AG08396 (cell line): ENCODE results near the gene CRYBB3.
"Not testable (repeated sequence)": the region's sequence is repeated elsewhere in the genome, so short reads cannot be mapped to it uniquely, and the experiment has no call there.

Source experiments
- DNase-seq: peaks from one replicate; pipeline ENCODE4 v3.0.0; 2012; ENCODE audit warnings: low spot score, mixed read lengths

CRYBB3 gene

DNA sequence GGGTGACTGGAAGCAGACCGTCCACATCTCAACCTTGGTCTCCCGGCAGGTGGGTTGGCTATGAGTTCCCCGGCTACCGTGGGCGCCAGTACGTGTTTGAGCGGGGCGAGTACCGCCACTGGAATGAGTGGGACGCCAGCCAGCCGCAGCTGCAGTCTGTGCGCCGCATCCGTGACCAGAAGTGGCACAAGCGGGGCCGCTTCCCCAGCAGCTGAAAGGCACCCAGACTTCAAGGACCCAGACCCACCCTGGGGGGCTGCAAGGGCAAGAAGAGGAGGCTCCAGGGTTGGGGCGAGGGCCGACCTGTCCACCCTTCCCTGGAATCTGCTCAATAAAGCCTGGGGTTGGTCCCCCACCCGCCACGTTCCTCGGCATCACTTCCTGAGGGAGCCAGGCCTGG is 7.3 kb downstream of the CRYBB3 start:
- no peak for DNase-seq

DNA sequence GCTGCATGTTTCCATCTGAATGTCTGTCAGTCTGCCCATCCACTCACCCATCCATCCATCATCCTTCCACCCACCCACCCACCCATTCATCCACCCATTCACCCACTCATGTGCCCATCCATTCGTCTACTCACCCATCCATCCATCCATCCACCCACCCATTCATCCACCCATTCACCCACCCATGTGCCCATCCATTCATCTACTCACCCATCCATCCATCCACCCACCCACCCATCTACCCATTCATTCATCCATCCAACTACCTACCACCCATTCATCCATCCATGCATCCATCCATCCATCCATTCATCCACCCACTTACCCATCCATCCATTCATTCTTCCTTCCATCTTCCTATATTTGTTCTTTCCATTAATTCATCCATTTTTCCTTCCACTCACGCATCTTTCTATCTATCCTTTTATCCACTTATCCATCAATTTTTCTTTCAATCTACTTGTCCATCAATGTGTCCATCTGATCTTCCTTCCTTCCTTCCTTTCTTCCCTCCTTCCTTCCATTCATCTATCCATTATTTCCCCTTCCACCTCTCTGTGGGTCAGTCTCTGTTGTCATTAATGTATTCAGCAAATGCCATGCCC is 8.0 kb downstream of the CRYBB3 start:
- no peak for DNase-seq

DNA sequence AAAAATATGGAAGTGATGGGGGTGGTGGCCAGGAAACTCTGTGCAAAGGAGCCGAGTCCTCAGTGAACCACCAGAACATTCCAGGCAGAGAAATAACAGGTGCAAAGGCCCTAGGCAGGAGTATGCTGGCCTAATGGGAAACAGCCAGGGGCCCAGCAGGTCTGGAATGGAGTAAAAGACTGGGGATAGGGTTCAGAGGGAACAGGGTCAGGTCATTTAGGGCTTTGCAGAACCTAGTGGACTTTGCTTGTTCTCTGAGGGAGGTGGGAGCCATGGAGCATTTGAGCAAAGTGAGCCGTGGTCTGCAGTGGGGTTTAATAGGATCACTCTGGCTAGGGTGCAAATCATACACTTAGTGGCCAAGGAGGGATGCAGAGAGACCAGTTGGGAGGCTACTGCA is 8.7 kb downstream of the CRYBB3 start:
- no peak for DNase-seq

DNA sequence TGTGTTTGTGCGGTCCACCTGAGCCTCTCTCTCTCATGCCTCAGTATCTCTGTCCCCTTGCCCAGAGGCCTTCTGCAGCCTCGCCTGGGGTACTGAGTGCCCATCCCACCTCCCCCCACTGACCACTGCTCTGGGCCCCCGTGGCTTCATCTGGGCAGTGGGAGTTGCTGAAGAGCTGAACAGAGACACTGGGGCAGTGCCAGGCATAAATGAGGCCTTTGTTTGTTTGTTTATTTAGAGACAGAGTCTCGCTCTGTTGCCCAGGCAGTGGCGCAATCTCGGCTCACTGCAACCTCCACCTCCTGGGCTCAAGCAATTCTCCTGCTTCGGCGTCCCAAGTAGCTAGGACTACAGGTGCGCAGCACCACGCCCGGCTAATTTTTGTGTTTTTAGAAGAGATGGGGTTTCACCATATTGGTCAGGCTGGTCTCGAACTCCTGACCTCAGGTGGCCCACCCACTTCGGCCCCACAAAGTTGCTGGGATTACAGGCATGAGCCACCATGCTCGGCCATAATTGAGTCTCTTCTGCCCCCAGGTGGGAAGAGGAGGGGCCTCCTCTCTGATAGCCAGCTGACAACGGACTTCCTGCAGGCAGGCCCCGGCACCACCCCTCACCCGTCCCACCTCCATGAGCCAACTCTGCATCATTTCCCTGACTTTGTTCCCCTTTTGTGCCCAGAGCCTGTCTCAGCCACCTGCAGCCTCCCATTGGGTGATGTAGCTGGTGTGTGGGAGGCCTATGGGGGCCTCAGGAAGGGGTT is 9.3 kb downstream of the CRYBB3 start:
- DNase-seq: no peak

DNA sequence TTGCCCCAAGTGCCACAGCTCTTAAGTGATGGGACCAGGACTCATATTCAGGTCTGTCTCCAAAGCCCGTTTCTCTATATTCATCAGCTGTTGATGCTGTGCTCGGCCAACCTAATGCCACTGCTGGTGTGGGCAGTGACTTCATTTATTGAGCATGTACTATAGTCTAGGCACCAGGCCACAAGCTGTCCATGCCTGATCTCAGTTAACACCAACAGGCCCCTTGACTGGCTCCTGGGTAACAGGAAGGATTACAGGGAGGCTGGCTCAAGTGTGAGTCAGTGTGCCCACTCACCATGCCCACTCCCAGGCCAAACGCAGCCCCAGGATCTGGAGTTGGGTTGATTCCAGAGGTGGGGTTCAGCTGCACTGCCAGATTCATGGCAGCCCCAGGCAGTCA is 11.1 kb downstream of the CRYBB3 start:
- DNase-seq: no peak

DNA sequence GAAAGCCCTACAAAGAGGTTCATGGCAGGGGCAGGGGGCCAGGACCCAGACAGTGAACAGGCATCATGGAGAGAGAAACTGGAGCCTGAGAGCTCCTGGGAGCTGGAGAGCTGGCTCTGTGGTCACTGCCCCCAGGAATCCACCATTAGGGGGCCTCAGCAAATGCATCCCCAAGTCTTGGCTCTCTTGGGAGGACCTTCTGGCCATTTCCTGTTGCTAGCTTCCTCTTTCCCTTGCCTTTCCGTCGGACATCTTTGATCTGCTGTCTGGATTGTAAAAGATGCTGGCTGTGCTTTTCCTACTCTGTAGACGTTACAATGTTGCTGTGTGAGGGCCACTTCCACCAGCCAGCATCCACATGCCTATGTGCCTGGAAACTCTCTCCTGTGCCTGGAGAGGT is 12.7 kb downstream of the CRYBB3 start:
- DNase-seq: no peak

DNA sequence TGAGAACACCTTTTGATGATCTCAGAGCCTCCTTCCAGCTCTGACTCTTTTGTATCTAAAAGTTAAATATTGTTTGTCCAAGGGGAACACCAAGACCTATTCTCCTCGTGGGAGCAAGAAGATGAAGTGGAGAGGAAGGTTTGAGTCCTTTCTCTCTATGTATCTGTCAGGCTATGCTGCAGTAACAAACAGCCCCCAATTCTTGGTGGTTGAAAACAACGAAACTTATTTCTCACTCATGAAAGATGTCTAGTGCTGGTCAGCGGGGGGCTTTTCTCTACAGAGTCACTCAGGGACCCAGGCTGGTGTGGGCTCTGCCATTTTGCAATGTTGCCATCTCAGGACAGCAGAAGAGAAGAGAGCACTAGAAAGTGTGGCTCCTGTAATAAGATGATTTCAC is 13.6 kb downstream of the CRYBB3 start:
- no peak for DNase-seq

DNA sequence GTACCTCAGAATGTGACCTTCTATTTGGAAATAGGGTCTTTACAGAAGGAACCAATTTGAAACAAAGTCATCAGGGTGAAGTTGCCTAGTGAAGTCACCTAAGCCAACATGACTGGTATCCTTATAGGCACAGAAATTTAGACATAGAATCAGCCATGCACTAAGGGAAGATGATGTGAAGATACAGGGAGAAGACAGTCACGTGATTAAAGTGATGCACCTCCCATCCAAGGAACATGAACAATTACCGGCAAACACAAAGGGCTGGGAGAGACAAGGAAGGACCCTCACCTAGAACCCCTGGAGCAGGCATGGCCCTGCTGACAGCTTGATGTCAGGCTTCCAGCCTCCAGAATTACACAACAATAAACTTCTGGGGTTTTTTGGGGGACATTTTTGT is 16.6 kb downstream of the CRYBB3 start:
- no peak for DNase-seq

DNA sequence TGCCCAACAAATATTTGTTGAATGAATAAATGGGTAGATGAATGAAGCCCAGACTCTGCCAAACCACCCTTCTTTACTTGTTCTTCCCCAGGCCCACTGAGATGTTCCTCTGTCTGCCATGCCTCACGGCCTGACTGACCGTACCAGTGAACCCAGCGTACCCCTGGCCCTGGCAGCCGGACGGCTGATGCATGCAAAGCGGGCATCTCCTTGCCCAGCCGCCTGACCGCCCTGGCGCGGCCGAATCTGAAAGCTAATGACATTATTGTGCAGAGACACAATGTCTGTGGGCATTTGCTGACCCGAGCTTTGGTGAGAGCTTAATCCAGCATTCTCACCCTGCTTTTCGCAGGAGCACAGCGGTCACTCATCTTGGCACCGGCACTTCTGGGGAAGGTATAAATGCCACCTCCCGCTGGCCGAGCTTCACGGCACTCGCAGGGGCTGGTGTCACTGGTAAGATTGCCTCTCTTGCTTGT is 19.6 kb downstream of the CRYBB3 start, which contains the start of gene CRYBB2:
TSS of gene CRYBB2 (plus strand) at position 429 of the 479 bp plus-strand sequence. CDS start 1,791 bp downstream, outside the sequence.
- no peak for DNase-seq

DNA sequence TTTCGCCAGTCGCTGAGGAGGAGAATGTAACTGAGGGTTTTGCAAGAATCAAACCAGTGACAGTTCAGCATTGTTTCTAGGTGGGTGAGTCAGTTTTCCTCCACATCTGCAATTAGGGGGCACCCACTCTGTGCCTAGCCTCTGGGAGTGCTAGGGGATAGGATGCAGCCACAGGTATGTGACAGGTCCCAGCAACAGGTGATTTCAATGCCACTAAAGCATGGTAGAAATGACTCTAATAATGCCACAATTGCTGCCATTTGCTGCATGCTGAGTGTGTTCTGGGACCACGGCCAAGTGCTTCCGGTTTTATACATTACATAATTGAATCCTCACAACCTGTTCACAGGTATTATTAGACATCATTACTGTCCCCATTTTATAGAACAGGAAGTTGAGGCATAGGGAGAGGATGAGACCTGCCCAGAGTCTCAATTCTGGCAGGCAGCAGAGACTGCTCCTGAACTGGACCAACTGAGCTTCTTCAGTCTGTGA is 20.3 kb downstream of the CRYBB3 start:
- no peak for DNase-seq

DNA sequence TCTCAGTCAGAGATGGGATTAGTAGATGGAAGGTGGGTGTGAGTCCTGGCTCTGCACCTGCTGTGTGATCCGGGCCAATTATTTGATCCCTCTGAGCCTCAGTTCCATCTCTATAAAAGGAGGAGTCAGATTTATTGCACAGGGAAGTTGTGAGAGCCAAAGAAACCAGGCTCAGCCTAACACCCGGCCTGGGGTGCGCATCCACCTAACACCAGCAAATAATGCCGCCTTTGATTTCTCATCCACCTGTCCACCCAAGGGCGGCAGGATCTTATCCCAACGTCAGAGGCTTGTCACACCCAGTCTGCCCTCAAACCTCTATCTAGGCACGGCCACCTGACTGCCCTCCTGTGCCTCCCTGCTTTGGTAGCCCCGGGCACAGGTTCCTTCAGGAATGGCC is 22.1 kb downstream of the CRYBB3 start:
- DNase-seq: no peak

DNA sequence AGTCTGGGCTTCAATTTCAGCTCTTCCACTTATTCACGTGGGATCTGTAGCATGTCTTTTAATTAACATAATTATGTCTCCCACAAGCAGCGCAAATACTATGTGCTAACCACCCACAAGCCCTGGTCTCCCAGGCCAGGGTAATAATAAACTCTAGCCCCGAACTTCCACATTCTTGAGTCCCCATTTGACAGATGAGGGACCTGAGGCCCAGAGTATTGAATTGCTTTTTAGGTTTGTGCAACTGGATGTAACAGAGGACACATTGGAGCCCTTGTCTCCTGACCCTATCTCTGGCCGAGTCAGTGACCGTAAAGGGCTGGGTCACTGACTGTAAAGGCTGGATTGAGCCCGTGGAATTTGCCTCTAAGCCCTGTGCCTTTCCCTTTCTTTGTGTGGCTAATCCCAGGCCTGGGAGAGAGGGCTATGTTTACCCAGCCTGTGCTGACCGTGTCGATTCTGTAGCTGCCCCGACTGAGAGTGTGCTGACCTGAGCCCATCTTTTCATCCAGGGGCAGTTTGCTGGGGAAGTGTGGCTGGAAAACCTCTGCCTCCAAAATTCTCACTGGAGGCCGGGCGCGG is 23.7 kb downstream of the CRYBB3 start:
- DNase-seq: no peak

DNA sequence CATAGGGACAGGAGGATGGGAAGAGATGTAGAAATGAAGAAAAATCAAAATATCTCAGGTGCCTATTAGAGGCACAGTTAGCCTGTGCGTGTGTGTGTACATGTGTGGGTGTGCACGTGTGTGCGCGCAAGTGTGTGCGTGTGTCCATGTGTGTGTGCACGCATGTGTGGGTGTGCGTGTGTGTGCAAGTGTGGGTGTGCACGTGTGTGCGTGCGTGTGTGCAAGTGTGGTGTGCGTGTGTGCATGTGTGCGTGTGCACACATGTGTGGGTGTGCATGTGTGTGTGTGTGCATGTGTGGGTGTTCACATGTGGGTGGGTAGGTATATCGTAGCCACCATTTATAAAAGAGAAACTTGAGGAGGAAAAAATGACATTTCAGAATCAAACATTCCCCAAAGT is 29.2 kb downstream of the CRYBB3 start:
- no peak for DNase-seq

DNA sequence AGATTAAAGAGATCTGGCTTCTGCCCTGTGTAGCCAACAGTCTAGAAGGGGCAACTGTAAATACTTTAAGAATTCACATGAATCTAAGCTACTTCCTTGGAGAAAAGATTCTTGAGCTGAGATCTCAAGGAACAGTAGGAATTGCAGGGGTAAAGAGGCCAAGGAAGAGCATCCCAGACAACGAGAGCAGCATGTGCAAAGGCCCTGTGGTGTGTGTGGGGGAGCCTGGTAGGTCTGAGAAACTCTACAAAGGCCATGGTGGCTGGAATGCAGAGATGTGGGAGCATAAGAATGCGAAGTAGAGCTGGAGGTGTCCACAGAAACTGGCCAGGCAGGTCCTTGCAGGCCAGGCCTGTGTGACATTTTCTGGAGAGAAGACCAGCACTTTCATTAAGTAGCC is 31.1 kb downstream of the CRYBB3 start:
- DNase-seq: not testable (repeated sequence)

DNA sequence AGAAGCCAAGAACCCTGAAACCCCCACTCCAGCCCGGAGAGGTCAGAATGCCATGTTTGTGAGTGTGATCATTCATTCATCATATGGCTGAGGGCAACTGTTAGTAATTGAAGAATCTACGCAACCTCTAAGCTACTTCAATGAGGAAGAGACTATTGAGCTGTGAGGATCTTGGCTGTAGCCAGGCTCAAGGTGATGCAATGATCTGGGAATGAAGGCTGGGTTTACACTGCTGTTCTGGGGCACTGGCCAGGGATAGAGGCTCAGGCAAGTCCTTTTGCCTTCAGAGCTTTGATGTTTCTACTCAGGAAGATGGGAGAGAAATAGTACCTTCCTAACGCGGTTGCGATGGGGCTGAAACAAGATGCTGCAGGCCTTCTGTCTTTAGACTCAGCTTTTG is 32.6 kb downstream of the CRYBB3 start:
- peak; percentile 50 for DNase-seq

DNA sequence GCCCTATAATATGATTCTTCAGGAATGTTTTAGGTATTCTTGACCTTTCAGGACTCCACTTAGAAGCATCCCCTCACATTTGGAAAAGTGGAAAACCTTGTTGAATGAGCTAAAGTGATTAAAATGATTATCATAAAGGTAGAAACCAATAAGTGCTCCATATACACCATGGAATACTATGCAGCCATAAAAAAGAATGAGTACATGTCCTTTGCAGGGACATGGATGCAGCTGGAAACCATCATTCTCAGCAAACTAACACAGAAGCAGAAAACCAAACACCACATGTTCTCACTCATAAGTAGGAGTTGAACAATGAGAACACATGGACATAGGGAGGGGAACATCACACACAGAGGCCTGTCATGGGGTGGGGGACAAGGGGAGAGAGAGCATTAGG is 34.0 kb downstream of the CRYBB3 start:
- not testable (repeated sequence) for DNase-seq

DNA sequence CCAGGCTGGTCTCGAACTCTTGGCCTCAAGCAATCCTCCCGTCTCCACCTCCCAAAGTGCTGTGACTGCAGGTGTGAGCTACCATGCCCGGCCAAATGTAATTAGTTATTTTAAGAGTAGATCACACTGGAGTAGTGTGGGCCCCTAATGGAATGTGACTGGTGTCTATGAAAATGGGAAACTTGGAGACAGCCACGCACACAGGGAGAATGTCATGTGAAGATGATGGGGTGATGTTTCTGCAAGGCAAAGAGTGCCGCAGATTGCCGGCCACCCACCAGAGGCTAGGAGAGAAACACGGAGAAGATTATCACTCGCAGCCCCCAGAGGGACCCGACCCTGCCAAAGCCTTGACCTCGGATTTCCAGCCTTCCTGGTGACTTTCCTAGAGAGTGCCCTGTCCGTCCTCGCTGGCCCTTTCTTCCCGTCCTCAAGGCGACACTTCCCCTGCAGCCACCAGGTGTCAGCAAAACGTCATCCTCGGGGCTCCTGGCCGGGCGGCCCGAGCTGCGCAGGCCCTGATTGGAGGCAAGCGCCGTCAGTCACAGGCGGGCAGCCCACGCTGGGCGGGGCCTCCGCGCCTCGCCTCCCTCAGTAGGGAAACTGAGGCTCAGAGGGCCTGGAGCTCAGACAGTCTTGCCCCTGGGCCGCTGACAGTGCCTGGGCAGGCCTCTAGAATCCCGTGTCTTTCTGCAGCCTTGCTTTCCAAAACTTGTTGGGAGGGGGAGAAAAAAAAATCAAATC is 36.1 kb downstream of the CRYBB3 start:
- DNase-seq: peak; percentile 96

DNA sequence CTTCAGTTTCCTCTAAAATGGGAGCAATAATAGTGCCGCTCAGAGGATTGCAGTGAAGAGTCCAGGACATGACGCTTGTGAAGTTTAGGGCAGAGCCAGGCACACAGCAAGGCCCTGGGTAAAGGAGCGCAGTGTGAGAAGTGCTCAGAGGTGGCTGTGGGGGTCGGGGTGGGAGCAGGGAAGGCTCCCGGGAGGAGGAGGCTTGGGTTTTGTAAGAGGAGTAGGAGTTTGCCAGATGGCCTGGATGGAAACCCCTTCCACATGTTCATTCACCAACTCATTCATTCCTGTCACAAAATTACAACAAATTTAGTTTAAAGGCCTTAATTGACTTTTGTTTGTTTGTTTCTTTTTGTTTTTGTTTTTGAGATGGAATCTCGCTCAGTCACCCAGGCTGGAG is 36.8 kb downstream of the CRYBB3 start:
- DNase-seq: no peak

DNA sequence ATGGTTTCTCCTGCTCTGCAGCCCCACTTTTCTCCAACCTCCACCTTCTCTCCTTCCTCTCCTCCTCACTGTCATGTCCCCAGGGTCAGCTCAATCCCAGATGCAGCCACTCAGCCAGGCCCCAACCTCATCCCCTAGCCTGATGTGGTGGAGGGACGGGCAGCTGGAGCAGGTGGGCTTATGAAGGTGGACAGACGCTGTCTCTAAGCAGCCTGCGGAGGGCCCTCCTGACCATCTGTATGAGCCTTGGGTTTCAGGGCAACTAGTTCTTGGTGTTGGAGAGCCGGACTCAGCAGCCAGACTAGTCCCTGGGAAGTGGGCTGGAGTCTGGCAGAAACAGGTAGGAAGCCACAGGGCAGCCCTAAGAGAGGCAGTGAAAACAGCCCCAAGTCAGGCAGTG is 37.8 kb downstream of the CRYBB3 start:
- no peak for DNase-seq

DNA sequence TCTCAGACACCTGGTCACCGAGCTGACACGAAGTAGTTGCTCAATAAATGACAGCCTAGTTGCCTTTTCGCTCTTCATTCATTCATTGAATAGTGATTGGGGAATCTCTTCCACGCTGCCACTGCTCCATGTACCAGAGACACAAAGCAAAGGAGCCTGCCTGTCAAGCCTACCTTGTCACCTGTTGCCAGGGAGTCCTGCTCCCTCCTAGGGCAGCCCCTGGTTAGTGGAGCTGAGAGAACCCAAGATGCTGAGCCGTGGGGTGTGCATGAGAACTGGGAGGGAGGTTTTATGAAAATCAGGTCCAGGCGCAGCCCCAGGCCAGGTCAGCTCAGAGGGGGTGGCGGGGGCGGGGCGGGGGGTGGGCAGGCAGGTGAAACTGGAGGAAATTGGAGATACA is 38.4 kb downstream of the CRYBB3 start:
- DNase-seq: not testable (repeated sequence)

DNA sequence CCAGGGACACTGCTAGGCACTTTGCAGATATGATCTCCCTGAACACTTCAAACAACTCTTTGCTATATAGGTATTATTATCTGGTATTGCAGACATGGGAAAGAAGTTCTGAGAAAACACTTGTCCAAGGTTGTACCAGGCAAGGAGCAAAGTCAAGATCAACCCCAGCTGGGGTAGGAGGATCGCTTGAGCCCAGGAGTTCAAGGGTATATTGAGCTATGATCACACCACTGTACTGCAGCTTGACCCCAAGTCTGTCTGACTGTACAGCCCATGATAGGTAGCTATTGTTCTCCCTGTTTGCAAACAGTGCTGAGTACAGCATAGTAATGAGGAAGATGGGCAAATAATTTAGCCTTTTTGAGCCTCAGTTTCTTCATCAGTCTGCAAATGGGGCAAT is 55.5 kb downstream of the CRYBB3 start:
- DNase-seq: not testable (repeated sequence)
